Stromal cell of bone marrow (primary cell): Measurements from ENCODE around the gene STAB1.

Experiments used
- DNase-seq: peaks from one replicate; pipeline ENCODE4 v3.0.0-alpha.2; 2012; ENCODE audit warnings: low read depth

The STAB1 gene

GRCh38 chr3:52458031-52458760 lies 36.9 kb upstream of the STAB1 start:
- DNase-seq, result no peak

- DNase-seq, result no peak
These were observed 36.2 kb upstream of the STAB1 start for GRCh38 chr3:52458770-52459545.

- DNase-seq, result no peak
These were observed 33.3 kb upstream of the STAB1 start for GRCh38 chr3:52461874-52462273.

GRCh38 chr3:52463416-52463815 lies 31.7 kb upstream of the STAB1 start:
- no peak for DNase-seq

- DNase-seq, result peak; percentile 28
These were observed 26.8 kb upstream of the STAB1 start for GRCh38 chr3:52468336-52468735.

- no peak for DNase-seq
These were observed 26.1 kb upstream of the STAB1 start for GRCh38 chr3:52469001-52469400.

- no peak for DNase-seq
These were observed 24.2 kb upstream of the STAB1 start for GRCh38 chr3:52470920-52471319.

- no peak for DNase-seq
These were observed 23.5 kb upstream of the STAB1 start for GRCh38 chr3:52471371-52472238.

- no peak for DNase-seq
These were observed 22.7 kb upstream of the STAB1 start for GRCh38 chr3:52472239-52473000.

GRCh38 chr3:52473026-52473425 lies 22.1 kb upstream of the STAB1 start:
- no peak for DNase-seq

- DNase-seq, result no peak
These were observed 17.9 kb upstream of the STAB1 start for GRCh38 chr3:52477076-52477795.

GRCh38 chr3:52477796-52478095 lies 17.4 kb upstream of the STAB1 start:
- no peak for DNase-seq

GRCh38 chr3:52479037-52479876 lies 15.9 kb upstream of the STAB1 start:
- no peak for DNase-seq

- DNase-seq, result no peak
These were observed 15.1 kb upstream of the STAB1 start for GRCh38 chr3:52479877-52480575.

- no peak for DNase-seq
These were observed 14.1 kb upstream of the STAB1 start for GRCh38 chr3:52480768-52481715.

GRCh38 chr3:52481819-52482521 lies 13.2 kb upstream of the STAB1 start:
- DNase-seq, result no peak

GRCh38 chr3:52483081-52483480 lies 12.1 kb upstream of the STAB1 start:
- DNase-seq, result no peak
